Fibroblast of skin of left biceps (primary cell): ENCODE measurements around the gene MST1.

Experiments
- DNase-seq, 2 experiments: peaks; one replicate each; pipeline ENCODE4 v3.0.0-alpha.2; 2013; ENCODE audit warnings: low read depth in 2 of 2

Gene MST1

DNA sequence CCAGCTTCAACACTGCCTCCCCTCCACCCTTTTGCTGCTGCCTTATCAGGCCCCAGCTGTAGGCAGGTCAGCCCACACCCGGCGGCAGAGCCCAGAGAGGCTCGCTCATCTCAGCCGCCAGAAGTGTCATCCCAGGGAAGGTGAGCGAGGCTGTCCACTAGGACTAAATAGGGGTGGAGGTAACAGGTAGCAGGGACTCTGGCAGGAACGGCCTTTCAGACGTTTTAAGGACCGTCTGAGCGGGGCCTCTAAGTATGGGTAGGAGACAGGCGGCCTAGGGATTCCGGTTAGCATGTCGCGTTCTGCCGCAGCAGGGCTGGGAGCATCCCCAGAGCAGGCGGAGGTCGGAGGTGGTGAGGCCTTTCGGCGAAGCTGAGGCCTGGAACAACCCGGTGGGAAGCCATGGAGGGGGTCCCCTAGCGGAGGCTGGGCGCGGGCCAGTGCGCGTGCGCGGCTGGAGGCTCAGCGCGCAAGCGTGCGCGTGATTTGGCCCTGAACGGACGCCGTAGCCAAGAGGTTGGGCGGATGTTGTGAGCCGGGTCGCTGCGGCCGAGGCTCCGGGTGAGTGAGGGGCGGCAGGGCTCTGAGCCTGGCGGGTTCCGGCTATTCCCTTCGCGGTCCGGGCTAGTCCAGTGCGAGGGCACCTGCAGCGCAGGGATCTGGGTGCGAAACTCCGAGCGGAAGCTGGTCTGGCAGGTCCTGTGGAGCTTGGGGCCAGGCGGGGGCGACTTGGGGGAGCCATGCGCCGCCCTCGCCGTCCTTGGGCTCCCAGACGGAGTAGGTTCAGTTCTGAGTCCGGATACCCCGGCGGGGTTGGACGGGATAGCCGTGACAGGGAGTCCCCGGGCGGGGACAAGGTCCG, at the start of gene MST1, which contains the start of gene RNF123:
TSS of gene MST1 (minus strand) at position 429 of the 862 bp plus-strand sequence. CDS start 783 bp downstream, outside the sequence.
TSS of gene RNF123 (plus strand) at position 512 of the 862 bp plus-strand sequence. CDS start 1,609 bp downstream, outside the sequence.
- DNase-seq: peak; percentile 71 to 73

DNA sequence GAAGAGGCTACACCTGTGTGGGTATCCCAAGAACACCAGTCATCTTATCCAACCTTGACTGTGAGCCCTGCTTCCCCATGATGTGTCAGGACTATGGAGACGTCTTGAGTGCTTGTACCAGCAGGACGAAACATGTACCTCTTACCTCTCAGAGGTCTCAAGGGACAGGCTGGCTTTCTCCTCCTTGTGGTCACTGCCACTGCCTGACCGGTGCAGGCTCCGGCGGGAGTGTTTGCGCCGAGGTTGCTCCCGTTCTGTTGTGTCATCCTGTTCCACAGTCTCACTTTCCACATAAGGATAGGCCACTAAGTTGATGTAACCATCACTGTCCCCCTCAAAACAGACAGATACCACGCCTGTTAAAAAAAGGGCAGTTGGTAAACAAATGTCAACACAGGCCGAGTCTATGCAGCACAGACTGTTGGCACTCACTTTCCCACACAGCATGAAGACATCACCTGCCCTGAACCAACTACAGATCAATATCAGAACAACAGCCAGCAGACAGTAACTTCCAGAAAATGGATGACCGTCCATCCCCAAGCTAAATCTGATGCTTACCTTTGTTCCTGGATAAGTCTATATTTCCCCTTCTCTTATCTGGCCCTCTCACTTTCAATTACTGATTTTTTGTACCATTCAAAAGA, 48.9 kb upstream of the MST1 start:
- DNase-seq: no peak

DNA sequence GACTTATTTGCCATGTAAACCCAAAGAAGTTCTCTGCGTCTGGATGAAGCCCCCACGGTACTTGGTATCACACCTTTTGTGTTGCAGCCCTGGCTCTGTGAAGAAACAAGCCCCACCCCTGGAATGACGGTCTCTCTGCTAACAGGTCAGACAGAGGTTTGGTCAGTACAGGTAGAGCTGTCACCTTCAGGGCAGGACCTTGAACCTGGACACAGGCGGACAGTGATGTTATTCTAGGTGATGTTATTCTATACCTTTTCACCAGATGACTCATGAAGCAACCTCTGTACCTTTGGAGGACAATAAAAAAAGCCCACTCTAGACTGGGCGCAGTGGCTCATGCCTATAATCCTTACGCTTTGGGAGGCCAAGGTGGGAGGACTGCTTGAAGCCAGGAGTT, 45.5 kb upstream of the MST1 start:
- DNase-seq: no peak

DNA sequence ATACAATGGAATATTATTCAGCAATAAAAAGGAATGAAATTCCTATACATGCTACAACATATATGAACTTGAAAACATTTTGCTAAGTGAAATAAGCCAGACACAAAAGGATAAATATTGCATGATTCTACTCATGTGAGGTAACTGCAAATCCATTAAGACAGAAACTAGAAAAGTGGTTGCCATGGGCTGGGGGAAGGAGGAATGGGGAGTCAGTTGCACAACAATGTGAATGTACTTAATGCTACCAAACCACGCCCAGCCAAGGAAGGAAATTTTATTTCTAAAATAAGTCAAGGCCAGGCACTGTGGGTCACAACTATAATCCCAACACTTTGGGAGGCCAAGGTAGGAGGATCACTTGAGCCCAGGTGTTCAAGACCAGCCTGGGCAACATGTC, 44.3 kb upstream of the MST1 start:
- DNase-seq: no peak

DNA sequence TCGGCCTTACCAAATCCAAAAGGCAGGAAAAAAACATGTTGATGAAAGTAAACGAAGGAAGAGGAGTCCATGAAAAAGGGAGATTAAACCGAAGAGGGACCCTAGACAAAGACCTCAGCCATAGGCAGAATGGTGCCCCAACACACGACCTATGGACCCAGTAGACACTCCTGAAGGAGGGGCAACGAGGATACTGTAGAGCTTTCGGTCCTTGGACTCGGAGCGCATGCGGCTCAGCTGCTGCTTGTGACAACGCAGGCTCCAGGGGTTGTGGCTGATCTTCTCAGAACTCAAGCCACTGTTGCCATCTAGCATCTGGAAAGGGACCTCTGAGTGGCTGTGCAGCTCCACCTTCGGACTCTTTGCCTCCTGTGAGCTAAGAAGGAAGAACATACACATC, 43.3 kb upstream of the MST1 start:
- DNase-seq: no peak

DNA sequence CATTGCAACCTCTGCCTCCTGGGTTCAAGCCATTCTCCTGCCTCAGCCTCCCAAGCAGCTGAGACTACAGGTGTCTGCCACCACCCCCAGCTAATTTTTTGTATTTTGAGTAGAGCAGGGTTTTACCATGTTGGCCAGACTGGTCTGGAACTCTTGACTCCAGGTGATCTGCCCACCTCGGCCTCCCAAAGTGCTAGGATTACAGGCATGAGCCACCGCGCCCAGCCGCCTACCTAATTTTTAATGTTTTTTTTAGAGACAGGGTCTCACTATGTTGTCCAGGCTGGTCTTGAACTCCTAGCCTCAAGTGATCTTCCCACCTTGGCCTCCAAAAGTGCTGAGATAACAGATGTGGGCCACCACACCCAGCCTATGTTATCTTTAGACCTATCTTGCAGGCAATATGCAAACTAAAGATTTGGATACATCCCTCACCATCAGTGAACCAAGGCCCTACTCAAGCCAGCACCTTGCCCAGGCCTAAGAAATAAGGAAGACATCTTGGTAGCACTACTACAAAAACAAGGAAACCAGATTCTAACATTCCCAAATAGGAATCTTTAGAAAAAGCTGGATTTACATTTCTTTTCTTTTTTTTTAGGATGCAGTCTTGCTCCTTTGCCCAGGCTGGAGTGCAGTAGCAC, 40.8 kb upstream of the MST1 start:
- DNase-seq: no peak

DNA sequence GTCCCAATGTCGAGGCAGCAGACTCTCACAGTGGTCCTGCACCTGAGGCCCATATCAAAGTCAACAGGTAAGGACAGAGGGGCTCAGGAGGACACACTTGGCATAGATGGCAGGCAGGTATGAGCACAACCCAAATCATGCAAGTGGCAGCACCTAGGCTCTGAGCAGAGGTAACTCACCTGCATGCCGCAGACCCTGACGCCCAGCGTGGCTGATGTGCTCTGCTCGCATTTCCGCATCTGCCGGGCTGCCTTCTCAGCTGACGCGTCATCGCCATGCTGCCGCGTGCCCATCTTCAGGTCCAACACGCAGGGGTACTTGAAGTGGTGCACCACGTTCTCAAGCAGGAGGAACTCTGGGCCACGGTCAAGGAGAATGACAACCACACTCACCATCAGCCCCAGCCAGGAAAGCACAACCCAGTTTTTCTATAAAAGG, 38.7 kb upstream of the MST1 start:
- DNase-seq: no peak

DNA sequence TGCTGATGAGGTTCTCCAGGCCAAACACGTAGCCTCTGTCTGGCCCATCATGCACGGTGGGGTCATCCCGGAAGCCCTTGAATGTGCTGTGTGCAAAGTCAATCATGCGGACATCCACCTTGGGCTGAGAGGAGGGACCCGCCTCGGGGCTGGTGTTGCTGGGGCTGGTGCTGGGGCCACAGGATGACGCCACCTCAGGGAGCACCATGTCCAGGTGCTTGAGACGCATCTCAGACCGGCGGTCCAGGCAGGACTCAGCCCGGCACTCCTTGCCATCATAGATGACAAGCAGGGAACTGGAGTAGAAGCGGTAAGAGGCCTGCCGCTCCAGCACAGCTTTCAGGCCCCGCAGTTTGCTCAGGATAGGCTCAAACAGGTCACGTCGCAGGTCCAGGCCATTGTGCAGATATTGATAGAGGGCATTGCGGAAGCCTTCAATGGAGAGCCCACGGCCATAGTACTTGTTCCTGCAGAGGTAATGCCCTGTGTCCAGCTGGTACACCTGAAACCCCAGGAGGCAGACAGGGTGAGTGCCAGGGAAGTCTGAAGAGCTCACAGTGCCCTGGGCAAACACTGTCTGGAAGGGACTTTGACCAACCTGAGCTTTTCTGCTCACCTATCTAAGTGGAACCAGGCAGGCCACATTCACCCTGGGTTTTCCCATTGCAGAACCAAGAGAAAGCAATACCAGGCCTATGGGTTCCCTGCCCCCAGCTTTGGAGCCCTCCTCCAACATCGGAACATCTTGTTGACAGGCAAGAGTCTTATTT, 38.1 kb upstream of the MST1 start:
- no peak for DNase-seq

DNA sequence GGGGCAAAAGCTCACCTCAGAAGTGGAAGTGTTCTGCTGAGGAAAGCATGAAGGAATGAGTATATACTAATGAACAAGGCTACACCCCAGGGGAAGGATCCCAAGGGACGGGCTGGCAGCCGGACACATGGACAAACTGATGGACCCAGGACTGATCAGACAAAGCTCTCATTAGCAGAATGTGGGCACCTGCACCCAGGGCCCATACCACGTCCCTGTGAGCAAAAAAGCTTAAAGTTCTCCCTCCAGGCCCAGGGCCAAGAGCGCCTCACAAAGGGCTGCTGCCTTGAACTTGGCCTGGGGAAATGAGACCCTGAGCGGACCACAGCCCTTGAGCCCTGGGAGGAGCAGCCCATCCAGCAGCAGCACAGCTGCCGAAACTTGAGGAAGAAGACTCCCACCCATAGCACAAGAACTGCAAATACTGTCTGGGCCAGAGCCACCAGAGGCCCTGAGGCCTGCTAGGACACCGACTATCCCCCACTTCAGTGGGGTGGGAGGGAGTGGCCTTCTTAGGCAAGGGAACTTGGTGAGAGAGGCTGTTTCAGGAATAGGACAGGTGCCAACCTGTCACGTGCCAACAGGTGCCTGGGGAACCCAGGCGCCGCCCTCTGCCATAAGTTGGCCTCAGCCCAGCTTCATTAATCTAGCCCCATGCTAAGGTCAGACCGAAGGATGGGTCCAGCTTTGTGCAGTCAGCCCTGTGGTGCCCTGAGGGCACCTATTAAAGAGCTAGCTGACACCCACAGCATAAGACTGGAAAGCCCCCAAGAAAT, 36.8 kb upstream of the MST1 start:
- no peak for DNase-seq

DNA sequence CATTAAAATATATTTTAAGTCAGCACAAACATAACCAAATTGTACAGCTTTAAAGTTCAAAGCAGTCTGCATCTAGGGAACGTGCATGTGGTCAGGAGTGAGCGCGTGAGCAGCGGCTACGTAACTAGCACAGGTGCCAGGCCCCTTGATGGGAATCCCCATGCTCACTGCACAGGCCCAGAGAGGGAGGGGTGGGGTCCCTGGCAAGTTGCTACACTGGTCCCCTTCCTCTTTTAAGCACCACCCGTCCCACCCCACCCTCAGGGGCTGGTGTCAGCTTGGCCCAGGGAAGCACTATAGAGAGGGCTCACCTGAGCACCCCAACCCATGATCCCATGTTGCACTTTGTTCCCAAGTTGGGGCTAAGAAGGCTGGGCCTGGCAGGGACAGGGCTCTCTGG, 35.3 kb upstream of the MST1 start:
- DNase-seq: no peak

DNA sequence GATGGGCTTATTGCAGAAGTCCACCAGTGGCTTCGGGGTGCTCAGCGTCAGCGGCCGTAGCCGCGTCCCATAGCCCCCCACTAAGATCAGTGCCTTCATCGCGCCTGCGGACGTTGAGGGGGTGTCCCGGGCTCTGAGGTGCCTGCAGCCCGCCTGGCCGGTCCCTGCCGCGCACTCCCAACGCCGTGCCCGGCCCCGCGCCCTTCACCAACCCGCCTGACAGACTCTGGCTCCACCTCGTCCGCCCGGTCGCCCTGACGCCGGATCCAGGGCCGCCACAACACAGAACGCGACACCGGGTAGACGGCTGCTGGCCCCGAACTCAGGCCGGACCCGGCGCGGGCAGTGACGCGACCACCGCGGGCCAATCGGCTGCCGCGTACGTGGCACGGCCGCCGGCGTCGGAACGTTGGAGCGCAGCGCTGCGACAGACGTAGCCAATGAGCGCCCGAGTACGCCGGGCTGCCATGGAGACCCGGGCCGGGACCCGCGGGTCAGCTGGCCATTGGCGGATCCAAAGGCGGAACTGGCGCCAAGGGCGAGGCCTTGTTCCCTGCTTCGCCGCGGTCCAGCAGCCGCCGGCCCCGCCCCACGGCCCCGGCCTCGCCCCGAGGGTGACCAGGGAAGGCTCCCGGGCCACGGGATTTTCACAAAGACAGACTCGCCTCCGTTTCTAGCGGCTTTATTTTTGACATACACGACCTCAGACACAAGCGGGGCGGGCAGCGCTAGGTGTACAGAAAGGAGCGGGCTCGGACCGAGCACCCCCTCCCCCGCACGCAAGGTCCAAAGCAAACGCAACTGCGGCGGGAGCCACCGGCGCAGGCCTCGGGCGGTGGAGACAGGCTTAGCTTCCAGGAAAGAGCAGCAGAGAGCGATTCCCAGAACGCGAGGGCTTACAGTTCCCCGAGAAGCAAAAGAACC, 34.6 kb upstream of the MST1 start, which contains the start of gene GMPPB:
TSS of gene GMPPB (minus strand) at position 324 of the 924 bp plus-strand sequence. CDS start at position 99, 225 bp downstream.
- DNase-seq: peak; percentile 79 to 82

DNA sequence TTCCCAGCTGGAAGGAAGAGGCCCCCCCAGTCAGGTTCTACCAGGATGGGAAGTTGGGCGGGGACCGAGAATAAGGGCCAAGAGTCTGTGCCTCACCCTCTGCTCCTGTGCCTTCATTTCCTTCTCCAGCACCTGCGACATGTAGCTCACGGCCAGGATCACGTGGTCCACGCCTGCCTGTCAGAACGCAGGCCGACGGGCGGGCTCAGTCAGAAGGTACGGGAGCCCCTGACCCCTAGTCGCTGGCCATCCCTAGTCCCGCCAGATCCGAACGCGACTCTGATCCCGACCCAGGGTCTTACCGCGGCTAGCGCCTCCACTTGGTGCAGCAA, 34.0 kb upstream of the MST1 start:
- DNase-seq: no peak

DNA sequence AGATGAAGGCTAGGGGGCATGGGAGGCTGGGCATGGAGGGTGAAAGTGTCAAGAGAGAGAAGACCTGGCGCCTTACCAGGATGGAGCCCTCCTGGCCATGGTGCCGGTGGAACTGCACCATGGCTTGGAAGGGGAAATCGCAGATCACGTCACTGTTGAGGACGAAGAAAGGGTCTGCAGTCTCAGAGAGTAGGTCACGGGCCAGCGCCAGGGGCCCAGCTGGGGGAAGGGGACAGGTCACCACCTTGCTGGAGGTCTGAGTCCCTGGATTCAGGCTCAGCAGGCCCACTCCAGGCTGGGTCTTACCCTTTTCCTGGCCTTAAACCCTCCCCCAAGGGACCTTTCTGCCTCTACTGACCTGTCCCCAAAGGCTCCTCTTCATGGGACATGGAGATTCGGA, 33.6 kb upstream of the MST1 start:
- DNase-seq: no peak

DNA sequence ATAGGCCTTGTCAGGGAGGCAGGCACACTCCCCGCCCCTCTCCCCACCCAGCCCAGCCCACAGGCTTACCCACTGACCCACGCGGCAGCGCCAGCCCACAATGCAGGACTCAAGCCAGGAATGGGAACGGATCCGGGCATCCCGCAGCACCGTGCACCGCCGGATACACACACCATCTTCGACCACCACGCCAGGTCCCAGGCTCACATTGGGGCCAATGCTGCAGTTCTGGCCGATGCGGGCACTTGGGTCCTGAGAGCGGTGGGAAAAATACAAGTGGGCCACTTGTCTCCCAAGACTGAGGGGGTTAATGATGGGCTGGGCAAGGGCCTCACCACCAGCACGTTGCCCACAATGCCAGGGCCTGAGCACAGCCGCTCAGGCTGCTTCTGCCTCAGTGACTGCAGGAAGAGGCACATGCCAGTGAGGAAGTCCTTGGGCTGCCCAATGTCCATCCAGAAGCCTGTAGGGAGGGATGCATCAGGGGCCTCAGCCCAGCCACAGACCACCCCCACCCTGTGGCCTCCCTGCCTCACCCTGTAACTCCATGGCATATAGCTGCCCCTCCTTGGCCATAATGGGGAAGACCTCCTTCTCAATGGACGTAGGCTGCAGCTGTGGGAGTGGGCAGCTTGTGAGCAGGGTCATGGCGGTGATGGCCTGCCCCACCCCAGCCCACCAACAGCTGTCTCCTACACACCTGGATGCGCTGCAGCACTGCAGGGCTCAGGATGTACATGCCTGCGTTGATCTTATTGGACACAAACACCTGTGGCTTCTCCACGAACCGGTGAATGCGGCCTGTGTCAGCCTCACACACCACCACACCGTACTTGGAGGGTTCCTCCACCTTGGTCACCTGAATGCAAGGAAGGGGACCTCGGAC, 32.9 kb upstream of the MST1 start:
- DNase-seq: no peak

DNA sequence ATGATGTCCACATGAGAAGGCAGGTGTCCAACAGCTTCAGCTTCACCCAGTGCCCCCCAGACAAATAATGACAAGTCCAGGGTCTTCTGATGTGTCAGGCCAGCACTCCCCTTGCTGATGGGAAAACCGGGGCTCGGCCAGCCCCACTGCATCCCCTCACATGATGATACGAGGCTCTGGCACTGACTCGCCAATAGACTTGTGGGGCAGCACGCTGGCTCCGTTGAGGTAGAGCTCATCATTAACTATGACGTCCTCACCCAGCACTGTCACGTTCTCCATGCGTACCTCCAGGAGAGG, 32.3 kb upstream of the MST1 start:
- no peak for DNase-seq

DNA sequence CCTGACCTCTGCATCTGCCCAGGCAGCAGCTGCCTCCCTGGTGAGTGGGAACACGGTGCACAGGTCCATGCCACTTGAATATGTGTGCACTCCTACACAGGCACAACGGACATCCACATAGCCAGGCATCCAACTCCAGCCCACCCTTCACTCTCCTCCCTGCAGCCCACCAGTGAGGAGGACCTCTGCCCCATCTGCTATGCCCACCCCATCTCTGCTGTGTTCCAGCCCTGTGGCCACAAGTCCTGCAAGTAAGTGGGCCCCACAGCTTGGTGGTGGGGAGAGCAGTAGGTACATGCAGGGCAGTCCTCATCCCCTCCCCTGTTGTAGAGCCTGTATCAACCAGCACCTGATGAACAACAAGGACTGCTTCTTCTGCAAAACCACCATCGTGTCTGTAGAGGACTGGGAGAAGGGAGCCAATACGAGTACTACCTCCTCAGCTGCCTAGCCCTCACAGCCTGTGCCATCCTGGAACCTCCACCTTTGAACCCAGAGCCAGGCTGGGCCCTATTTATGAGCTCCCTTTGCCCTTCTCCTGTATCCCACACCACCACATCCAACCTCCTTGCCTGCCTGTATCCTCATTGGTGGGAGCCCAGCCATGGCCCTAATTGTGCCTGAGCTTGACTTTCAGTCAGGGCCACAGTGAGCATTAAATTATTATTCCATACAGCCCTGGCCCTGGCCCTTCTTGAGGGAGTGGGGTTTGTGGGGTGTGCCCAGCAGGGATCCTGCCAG, 31.8 kb upstream of the MST1 start:
- no peak for DNase-seq

DNA sequence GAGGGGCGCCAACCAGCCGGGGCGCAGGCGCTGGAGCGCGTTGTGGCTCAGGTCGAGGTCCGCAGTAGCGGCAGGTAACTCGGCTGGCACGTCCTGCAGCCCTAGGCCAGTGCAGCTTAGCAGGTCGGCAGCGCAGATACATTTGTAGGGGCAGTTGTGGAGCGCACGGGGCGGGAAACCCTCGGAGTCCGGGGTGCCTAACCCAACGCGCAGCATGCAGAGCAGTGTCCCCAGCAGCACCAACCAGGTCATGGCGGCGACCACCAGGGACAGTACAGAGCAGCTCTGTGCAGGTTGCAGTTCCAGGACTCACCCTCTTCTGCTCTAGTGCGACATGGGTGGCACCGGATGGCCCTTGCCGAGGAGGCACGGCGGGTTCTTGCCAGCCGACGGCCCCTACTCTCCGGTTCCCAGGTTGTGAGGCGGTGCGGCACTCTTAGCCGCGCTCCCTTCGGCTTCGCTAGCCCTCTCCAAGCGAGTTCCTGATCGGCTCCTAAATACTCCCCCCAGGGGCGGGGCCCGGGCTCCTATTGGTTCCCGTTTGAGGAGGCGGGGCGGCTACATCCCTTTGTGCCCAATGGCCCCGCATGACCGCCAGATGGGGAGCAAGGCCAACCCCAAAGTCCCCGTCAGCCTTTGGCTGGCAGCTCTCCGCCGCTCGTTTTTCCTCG, 30.1 kb upstream of the MST1 start, which contains the start of gene AMIGO3:
TSS of gene AMIGO3 (minus strand) at position 471 of the 671 bp plus-strand sequence. CDS start at position 252, 219 bp downstream.
- DNase-seq: peak; percentile 75 to 76

DNA sequence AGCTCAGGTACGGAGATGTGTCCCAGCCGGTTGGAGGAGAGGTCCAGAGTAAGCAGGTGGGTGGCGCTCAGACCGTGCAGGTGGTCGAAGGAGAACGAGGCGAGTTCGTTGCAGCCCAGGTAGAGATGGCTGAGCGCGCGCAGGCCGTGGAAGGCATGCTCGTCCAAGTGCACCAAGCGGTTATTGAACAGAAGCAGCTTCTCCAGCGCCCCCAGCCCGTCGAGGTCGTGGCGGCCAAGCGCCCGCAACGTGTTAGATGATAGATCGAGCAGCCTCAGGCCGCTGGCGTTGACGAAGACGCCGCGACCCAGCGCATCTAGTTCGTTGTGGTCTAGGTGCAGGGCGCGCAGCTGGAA, 29.6 kb upstream of the MST1 start:
- DNase-seq: no peak
